ENCODE measurements around the gene ZFX. TPM values are rescaled to one million over a fixed set of nuclear protein-coding genes. Genes with fewer than 3 reads are reported as not detected.
A peak's percentile ranks its signal among the peaks of the same experiment; 100 is the strongest.

ZFX gene
- total RNA-seq, 1 donor from 2014 or later = 35.7 TPM

DNA sequence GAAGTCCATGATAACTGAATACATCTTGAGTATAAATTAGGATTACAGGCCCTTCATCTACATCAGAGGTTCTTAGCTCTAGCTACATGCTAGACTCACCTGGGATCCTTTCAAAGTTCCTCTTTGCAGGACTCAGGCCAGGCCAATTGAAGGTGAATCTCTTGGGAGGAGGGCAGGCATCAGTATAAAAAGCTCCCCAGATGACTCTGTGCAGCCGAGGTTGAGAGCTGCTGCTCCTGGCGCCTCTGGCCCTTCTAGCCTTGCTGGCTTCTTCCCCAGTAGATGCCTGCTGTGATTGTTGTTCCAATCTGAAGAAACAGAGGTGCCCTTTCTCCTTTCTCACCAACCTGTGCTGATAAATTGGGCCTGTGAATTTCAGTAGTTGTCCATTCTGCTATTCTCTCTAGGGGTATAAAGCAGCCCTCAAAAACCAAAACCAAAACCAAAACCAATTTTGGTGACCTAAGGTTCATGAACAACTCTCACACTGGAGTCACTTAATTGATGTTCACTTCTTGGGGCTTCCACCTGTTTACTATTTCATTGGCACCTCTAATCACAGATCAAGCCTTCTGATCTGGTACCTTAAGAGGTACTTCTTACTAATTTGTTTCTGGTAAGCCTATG is 85.7 kb downstream of the ZFX start:
- Histone ChIP-seq H3K9ac (ENCODE audit: low read length) (no peak overlapping the region), H2AFZ (ENCODE audit: low read depth, low read length) (no peak overlapping the region), H4K20me1 (ENCODE audit: insufficient read depth, low read length) (no peaks in the 10 kb centered on the region), H3K4me1 (ENCODE audit: insufficient read depth, low read length) (no peaks in the 10 kb centered on the region), H3K79me2 (ENCODE audit: insufficient read depth, low read length) (no peaks in the 10 kb centered on the region), H3K27me3 (ENCODE audit: insufficient read depth, low read length) (no peaks in the 10 kb centered on the region), H3K36me3 (ENCODE audit: insufficient read depth, low read length) (no peaks in the 10 kb centered on the region), H3K9me3 (ENCODE audit: insufficient read depth, low read depth, low read length) (no peaks in the 10 kb centered on the region), H3K27ac (ENCODE audit: low read depth, low read length) (no peak overlapping the region), H3K4me3 (ENCODE audit: insufficient read depth, low read depth, low read length) (no peak overlapping the region), H3K4me2 (ENCODE audit: low read length) (no peak overlapping the region)
- H3K27ac Mint-ChIP-seq (ENCODE audit: unreplicated experiment) = no peak overlapping the region
- peaks cover 1% of the 10 kb centered on the region for H3K27me3 Mint-ChIP-seq (ENCODE audit: low read depth, unreplicated experiment)
- H3K4me3 Mint-ChIP-seq (ENCODE audit: unreplicated experiment) = no peak overlapping the region
- no peak for FAIRE-seq
- no peaks in the 10 kb centered on the region for H3K9me3 Mint-ChIP-seq (ENCODE audit: unreplicated experiment)
- no peaks in the 10 kb centered on the region for H3K36me3 Mint-ChIP-seq (ENCODE audit: low read depth, unreplicated experiment)
- no peak for DNase-seq (ENCODE audit: low read depth)
- TF ChIP-seq EZH2 (IDR thresholded peaks at IDR 0.05; ENCODE audit: insufficient read depth, low read length) = no peak
- TF ChIP-seq, protein P1, sequence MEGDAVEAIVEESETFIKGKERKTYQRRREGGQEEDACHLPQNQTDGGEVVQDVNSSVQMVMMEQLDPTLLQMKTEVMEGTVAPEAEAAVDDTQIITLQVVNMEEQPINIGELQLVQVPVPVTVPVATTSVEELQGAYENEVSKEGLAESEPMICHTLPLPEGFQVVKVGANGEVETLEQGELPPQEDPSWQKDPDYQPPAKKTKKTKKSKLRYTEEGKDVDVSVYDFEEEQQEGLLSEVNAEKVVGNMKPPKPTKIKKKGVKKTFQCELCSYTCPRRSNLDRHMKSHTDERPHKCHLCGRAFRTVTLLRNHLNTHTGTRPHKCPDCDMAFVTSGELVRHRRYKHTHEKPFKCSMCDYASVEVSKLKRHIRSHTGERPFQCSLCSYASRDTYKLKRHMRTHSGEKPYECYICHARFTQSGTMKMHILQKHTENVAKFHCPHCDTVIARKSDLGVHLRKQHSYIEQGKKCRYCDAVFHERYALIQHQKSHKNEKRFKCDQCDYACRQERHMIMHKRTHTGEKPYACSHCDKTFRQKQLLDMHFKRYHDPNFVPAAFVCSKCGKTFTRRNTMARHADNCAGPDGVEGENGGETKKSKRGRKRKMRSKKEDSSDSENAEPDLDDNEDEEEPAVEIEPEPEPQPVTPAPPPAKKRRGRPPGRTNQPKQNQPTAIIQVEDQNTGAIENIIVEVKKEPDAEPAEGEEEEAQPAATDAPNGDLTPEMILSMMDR (IDR thresholded peaks at IDR 0.05; ENCODE audit: insufficient read depth, low read depth, low read length) = no peak
- H3K4me1 Mint-ChIP-seq (ENCODE audit: low read depth, unreplicated experiment) = peaks cover 7% of the 10 kb centered on the region

DNA sequence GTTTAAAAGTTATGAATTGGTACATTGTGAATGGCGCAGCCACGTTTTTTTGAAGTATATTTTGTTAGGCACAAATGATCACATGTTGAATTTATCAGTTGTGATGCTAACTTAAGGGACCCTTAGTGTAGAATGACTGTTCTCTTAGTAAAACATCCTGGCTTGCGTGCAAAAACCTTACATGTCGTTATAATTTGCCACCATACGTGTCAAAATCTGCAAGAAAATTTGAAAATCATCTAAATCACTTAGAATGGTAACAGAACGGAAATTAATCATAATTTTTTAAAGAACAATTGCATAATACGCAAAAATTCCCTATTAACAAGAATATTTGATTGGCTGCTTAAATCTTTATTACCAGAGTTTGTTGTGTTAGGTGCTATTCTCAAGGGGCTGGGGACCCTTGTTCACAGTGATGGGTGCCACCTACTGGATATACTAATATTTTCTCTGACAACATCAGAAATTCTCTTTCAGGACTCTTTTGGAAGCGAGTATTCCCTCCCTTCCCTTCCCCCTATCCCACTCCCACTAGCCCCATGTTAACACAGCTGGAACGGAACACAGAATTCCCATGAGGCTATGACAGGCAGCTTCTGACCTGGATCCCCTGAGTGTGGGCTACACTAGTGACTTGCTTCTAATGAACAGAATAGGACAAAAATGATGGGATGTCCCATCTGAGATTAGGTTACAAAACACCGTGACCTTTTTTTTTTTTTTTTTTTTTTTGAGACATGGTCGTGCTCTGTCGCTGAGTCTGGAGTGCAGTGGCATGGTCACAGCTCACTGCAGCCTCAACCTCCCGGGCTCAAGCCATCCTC is 92.5 kb downstream of the ZFX start:
- H3K9ac ChIP-seq (ENCODE audit: low read length) = no peak overlapping the region
- no peak overlapping the region for H3K4me3 Mint-ChIP-seq (ENCODE audit: unreplicated experiment)
- no peaks in the 10 kb centered on the region for H3K27me3 ChIP-seq (ENCODE audit: insufficient read depth, low read length)
- H3K36me3 Mint-ChIP-seq (ENCODE audit: low read depth, unreplicated experiment) = no peaks in the 10 kb centered on the region
- no peaks in the 10 kb centered on the region for H3K4me1 ChIP-seq (ENCODE audit: insufficient read depth, low read length)
- no peaks in the 10 kb centered on the region for H3K9me3 ChIP-seq (ENCODE audit: insufficient read depth, low read depth, low read length)
- no peaks in the 10 kb centered on the region for H4K20me1 ChIP-seq (ENCODE audit: insufficient read depth, low read length)
- no peaks in the 10 kb centered on the region for H3K79me2 ChIP-seq (ENCODE audit: insufficient read depth, low read length)
- FAIRE-seq = peak; percentile 83
- peaks cover 5% of the 10 kb centered on the region for H3K4me1 Mint-ChIP-seq (ENCODE audit: low read depth, unreplicated experiment)
- H2AFZ ChIP-seq (ENCODE audit: low read depth, low read length) = no peak overlapping the region
- no peak overlapping the region for H3K4me3 ChIP-seq (ENCODE audit: insufficient read depth, low read depth, low read length)
- H3K9me3 Mint-ChIP-seq (ENCODE audit: unreplicated experiment) = no peaks in the 10 kb centered on the region
- no peak overlapping the region for H3K27ac Mint-ChIP-seq (ENCODE audit: unreplicated experiment)
- H3K27ac ChIP-seq (ENCODE audit: low read depth, low read length) = no peak overlapping the region
- DNase-seq (ENCODE audit: low read depth) = peak; percentile 15
- H3K27me3 Mint-ChIP-seq (ENCODE audit: low read depth, unreplicated experiment) = peaks cover 1% of the 10 kb centered on the region
- H3K36me3 ChIP-seq (ENCODE audit: insufficient read depth, low read length) = no peaks in the 10 kb centered on the region
- no peak overlapping the region for H3K4me2 ChIP-seq (ENCODE audit: low read length)
- no peak for TF ChIP-seq EZH2 (IDR thresholded peaks at IDR 0.05; ENCODE audit: insufficient read depth, low read length)
- TF ChIP-seq, protein P1 (IDR thresholded peaks at IDR 0.05; ENCODE audit: insufficient read depth, low read depth, low read length) = no peak

All from astrocyte (in vitro differentiated cells and primary cell).